ENCODE data around the gene MYO1B. TPM values are rescaled to one million over a fixed set of nuclear protein-coding genes. Genes with fewer than 3 reads are reported as not detected.

Gene MYO1B
- total RNA-seq: 1 to 10 TPM; 6.3 to 9.3 TPM

DNA sequence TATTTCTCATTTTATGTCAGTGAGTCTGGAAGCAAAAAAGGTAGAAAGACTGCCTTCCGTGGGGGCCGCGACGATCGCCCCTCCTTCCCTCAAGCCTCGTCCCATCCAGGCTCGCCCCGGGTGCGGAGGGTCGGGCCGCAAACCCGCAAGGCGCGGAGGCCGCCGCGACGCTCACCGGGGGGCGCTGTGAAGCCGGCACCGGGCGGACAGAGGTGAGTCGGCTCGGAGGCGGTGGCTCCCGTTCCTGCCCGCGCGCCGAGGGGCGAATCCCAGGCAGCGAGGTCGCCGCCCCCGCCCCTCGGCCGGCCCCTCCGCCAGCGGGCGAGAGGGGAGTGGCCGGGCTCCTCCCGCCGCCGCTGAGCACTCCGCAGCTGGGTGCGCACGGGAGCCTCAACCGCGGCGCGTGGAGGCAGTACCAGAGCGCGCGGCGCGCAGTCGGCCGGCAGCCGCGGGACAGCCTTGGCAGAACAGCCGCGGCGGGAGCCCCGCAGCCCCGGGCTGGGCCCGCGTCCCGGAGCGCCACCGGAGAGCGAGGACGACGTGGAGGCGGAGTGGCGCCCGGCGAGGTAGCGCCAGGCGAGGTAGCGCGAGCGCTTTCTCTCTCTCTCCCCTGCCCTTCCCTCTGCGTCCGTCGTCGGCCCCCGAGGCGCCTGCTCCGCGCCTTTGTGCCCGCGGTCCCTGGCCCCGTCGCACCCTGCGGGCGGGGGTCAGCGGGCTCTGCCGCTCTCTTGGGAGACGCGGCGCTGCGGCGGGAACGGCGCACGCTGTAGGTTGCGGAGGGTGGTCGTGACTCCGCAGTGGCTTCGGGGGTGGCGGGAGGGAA lies at the start of gene MYO1B:
Gene MYO1B (plus strand): TSS at position 359 of the 823 bp plus-strand sequence. CDS start 31,492 bp downstream, outside the sequence.
- DNase-seq (ENCODE audit: low spot score) (peak; percentile 74), ATAC-seq (peak; percentile 86 to 90)
- peak within 1 kb of the TSS; percentile 63 for H3K4me3 Mint-ChIP-seq
- peaks cover 4% of the 10 kb centered on the region for H3K9me3 Mint-ChIP-seq
- peaks cover 10 to 17% of the 10 kb centered on the region in 2 donors for H3K4me1 Mint-ChIP-seq (ENCODE audit: low read depth in 2 of 2)
- H3K27ac Mint-ChIP-seq: no peak within 1 kb of the TSS
- H3K27me3 Mint-ChIP-seq: peaks cover 27 to 29% of the 10 kb centered on the region in 2 donors
- H3K36me3 Mint-ChIP-seq: no peaks in the 10 kb centered on the region

DNA sequence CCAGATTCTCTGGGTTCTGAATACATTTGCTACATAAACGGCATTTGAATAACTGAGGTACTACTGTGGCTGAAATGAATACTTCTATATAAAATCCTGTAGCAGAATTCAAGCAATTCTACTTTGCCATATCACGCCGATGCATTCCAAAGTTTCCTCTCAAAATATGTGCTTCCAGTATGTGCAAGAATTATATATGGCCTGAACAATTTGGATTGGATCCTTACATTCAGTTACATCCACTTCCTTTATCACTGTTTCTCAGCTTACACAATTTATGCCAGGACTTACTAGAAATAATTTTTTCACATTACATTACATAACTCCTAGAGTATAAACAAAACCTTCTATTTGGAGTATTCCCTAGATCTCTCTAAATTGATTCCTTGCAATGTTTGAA lies 48.1 kb upstream of the MYO1B start:
- Mint-ChIP-seq H3K36me3 (peaks cover 19% of the 10 kb centered on the region), H3K9me3 (peaks cover 4% of the 10 kb centered on the region), H3K4me1 (ENCODE audit: low read depth in 2 of 2) (peaks cover 51 to 68% of the 10 kb centered on the region in 2 donors), H3K27me3 (no peaks in the 10 kb centered on the region), H3K4me3 (peak overlapping the region; percentile 5), H3K27ac (peak overlapping the region; percentile 18 to 97)
- DNase-seq (ENCODE audit: low spot score) (no peak), ATAC-seq (no peak)

DNA sequence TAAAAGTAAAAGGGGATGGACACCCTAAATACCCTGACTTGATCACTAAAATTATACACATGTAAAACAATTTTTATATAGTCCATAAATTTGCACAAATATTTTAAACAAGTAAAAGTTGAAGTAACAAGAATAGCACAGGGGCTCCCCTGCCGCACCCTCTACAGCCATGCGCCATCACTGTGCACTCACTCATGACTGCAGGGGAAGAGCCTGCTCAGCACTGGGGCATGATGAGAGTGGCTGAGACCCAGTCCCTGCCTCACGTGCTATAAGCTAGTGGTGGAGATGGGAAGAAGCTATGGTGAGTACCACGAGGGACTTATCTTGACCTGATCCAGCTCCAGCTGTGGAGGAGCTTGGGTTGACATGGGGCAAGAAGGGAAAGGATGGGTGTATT lies 46.9 kb upstream of the MYO1B start:
- ATAC-seq: no peak
- Mint-ChIP-seq H3K4me1 (ENCODE audit: low read depth in 2 of 2) (peaks cover 60 to 76% of the 10 kb centered on the region in 2 donors), H3K4me3 (no peak overlapping the region), H3K27ac (peak overlapping the region; percentile 18 to 97), H3K36me3 (peaks cover 19% of the 10 kb centered on the region), H3K9me3 (peaks cover 4% of the 10 kb centered on the region), H3K27me3 (no peaks in the 10 kb centered on the region)
- DNase-seq (ENCODE audit: low spot score): no peak

DNA sequence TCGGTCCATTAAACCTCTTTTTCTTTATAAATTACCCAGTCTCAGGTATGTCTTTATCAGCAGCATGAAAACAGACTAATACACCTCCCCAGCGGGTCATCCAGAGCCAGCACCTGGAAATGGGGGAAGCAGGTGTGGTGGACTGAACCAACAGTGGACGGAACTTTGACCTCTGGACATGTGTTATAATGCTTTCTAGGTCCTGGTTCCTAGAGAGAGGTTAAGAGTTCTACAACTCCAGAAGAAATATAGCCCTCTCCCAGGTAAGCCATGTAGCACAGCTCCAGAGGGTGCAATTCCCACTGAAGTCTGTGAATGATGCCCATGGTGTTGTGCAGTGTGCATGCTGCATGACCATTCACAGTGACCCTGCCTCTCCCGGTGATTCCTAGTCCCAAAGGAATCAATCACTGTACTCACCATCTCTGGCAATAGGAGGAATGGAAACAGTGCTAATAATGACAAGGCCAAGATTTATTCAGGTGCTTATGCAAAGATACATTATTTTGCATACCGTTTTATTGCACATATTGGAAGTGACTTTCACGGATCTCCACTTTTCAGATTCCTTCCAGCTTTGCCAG lies 45.2 kb upstream of the MYO1B start:
- H3K9me3 Mint-ChIP-seq: peaks cover 4% of the 10 kb centered on the region

DNA sequence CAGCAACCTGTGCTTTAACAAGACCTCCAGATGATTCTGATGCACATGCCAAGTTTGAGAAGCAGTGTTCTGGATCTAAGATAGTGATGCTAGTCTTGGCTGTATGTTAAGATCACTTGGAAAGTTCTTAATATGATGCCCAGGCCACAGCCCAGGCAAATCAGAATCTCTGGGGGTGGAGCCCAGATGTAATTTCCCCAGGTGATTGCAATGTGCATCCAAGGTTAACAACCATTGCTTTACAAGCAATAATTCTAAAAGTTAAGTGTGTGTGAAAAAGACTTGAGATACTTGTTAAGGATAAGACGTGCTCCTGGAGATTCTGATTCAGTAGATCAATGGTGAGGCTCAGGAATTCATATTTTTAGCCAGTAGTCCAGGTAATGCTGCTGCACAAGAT lies 44.3 kb upstream of the MYO1B start:
- H3K4me1 Mint-ChIP-seq (ENCODE audit: low read depth in 2 of 2): peaks cover 59 to 68% of the 10 kb centered on the region in 2 donors
- ATAC-seq (no peak), DNase-seq (ENCODE audit: low spot score) (no peak)
- no peaks in the 10 kb centered on the region for H3K27me3 Mint-ChIP-seq
- peak overlapping the region; percentile 64 for H3K4me3 Mint-ChIP-seq
- H3K36me3 Mint-ChIP-seq: peaks cover 29% of the 10 kb centered on the region
- H3K27ac Mint-ChIP-seq: peak overlapping the region; percentile 94 to 97
- peaks cover 4% of the 10 kb centered on the region for H3K9me3 Mint-ChIP-seq

More for the DNA sequence above, 45.2 kb upstream of the MYO1B start:
- Mint-ChIP-seq H3K27me3 (no peaks in the 10 kb centered on the region), H3K27ac (peak overlapping the region; percentile 94 to 97), H3K4me1 (ENCODE audit: low read depth in 2 of 2) (peaks cover 54 to 69% of the 10 kb centered on the region in 2 donors), H3K36me3 (peaks cover 26% of the 10 kb centered on the region), H3K4me3 (no peak overlapping the region)
- ATAC-seq (no peak), DNase-seq (ENCODE audit: low spot score) (no peak)

DNA sequence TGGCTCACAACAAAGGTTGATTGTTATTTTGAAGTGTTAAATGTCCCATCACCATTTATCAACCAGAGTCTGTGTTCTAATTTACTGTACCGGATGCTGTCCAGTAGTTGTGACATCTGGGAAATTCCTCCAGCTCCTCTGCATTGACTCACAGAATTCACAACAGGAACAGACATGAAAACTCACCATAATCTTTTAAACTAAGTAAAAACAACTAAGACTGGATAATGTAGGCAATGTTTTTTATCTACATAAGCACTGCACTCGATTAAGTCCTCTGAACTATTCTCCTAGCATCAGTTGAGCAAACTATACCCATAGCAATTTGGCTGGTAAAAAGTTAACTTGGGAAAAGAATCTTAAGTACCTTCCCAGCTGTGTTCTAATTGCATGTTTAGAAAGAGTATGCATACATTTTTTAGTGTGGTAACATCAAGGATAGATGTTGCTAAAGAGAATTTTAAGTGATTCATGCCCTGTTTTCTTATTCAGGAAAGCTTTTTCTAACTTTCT lies 42.9 kb upstream of the MYO1B start:
- peak; percentile 32 to 67 for ATAC-seq
- H3K4me3 Mint-ChIP-seq: peak overlapping the region; percentile 76
- DNase-seq (ENCODE audit: low spot score): peak; percentile 81
- H3K9me3 Mint-ChIP-seq: peaks cover 4% of the 10 kb centered on the region
- peaks cover 65 to 72% of the 10 kb centered on the region in 2 donors for H3K4me1 Mint-ChIP-seq (ENCODE audit: low read depth in 2 of 2)
- no peaks in the 10 kb centered on the region for H3K27me3 Mint-ChIP-seq
- peak overlapping the region; percentile 94 to 97 for H3K27ac Mint-ChIP-seq
- peaks cover 39% of the 10 kb centered on the region for H3K36me3 Mint-ChIP-seq

DNA sequence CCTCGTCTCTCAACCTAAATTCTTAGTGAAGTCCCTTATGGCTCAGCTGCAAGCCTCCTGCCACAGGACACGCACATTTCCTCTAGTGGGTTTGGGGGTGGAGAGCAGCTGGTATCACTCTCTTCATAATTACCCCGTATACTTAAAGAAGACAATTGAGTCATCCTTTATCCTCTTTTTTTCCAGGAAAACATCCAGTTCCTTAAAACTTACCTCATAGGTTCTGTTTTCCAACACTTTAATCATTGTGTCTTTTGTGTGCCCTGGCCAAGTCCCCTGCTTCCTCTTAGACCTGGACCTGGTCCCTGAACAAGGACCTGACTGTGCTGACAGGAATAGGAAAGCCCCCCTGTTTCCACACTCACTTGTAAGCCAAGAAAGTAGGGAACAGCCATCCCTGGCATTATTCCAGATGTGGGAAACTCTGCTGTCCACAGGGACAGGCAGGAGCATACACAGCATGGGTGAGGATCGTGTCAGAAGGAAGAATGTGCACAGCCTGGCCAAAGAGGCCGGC lies 42.3 kb upstream of the MYO1B start:
- H3K36me3 Mint-ChIP-seq: peaks cover 33% of the 10 kb centered on the region
- no peaks in the 10 kb centered on the region for H3K9me3 Mint-ChIP-seq
- peak overlapping the region; percentile 76 for H3K4me3 Mint-ChIP-seq
- ATAC-seq (peak; percentile 50 to 57), DNase-seq (ENCODE audit: low spot score) (peak; percentile 77)
- H3K27me3 Mint-ChIP-seq: no peaks in the 10 kb centered on the region
- peaks cover 61 to 68% of the 10 kb centered on the region in 2 donors for H3K4me1 Mint-ChIP-seq (ENCODE audit: low read depth in 2 of 2)
- H3K27ac Mint-ChIP-seq: peak overlapping the region; percentile 94 to 97

DNA sequence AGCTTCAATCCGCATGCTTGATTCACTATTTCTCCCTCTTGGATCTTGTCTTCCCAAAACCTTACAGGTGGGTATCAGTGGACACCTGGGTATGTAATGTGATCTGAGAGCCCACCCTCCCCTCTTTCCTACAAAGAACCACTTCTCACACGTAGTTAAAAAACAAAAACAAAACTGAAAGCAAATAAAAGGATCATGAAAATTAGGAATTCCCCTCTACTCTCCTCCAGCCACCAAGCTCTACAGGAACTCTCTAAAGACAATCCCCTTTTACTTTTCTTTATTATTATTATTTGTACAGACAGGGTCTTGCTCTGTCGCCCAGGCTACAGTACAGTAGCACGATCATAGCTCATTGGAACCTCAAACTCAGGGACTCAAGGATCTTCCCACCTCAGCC lies 40.8 kb upstream of the MYO1B start:
- Mint-ChIP-seq H3K36me3 (peaks cover 33% of the 10 kb centered on the region), H3K4me1 (ENCODE audit: low read depth in 2 of 2) (peaks cover 59 to 61% of the 10 kb centered on the region in 2 donors), H3K9me3 (no peaks in the 10 kb centered on the region), H3K27me3 (no peaks in the 10 kb centered on the region), H3K4me3 (peak overlapping the region; percentile 93), H3K27ac (peak overlapping the region; percentile 96 to 97)
- no peak for DNase-seq (ENCODE audit: low spot score)
- ATAC-seq: peak; percentile 18 to 61

DNA sequence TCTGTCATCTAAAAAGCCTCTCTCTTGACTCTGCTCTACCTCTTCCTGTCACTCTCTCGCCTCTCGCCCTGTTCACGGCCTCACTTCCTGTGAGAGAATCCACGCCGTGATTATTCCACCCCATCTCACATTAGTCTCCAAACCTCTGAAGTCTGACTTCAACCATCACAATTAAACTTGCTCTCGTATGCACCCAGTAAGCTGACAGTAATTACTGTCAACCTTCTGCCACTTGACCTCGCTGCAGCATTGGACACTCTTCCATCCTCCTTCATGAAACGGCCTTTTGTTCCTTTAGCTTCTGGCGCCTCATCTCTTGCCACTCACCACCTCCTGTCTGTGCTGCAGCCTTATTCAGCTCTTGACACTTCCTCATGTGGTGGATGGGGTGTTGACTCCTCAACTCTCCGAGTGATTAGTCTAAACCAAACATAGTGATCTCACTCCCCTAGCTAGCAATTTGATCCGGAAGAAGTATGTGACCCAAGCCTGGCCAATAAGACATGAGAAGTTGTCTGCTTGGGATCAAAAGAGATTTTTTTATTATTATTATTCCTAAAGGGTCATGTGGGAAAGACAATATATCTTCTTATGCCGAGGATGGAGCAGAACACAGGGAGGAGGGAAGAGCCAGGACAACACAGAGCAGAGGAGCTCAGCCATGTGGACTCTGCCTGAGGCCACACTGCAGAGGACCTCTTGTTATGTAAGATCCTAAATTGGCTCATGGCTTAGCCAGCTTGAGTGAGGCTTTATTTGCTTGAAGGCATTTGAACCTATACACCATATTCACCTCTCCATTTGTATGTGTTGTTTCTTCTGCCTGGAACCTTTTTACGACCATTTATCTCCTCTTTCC lies 38.4 kb upstream of the MYO1B start:
- peak overlapping the region; percentile 93 for H3K4me3 Mint-ChIP-seq
- ATAC-seq (peak; percentile 90 to 94), DNase-seq (ENCODE audit: low spot score) (peak; percentile 88)
- no peaks in the 10 kb centered on the region for H3K9me3 Mint-ChIP-seq
- H3K4me1 Mint-ChIP-seq (ENCODE audit: low read depth in 2 of 2): peaks cover 42 to 50% of the 10 kb centered on the region in 2 donors
- H3K27me3 Mint-ChIP-seq: no peaks in the 10 kb centered on the region
- peak overlapping the region; percentile 96 to 97 for H3K27ac Mint-ChIP-seq
- H3K36me3 Mint-ChIP-seq: peaks cover 32% of the 10 kb centered on the region

DNA sequence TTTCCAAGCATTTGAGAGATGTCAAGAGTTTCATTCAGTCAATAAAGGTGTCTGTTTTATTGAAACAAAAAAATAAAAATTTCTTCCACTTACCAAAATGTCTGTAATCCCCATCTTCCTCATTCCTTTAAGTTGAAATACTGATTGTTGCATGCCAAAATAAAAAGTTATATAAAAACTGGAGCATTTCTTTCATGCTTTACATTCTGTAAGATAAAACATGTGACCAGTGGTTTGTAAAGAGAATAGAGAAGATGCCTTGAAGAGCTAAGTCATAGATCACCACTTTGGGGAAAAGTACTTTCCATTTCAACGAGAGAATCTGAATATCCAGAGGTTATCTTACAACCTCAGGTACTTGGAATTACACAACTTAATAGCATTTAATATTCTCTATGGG lies 35.9 kb upstream of the MYO1B start:
- ATAC-seq (no peak), DNase-seq (ENCODE audit: low spot score) (no peak)
- H3K27ac Mint-ChIP-seq: peak overlapping the region; percentile 18 to 27
- peaks cover 49% of the 10 kb centered on the region for H3K36me3 Mint-ChIP-seq
- peaks cover 0 to 8% of the 10 kb centered on the region in 2 donors for H3K27me3 Mint-ChIP-seq
- no peak overlapping the region for H3K4me3 Mint-ChIP-seq
- H3K4me1 Mint-ChIP-seq (ENCODE audit: low read depth in 2 of 2): peaks cover 27 to 31% of the 10 kb centered on the region in 2 donors
- H3K9me3 Mint-ChIP-seq: peaks cover 4% of the 10 kb centered on the region

DNA sequence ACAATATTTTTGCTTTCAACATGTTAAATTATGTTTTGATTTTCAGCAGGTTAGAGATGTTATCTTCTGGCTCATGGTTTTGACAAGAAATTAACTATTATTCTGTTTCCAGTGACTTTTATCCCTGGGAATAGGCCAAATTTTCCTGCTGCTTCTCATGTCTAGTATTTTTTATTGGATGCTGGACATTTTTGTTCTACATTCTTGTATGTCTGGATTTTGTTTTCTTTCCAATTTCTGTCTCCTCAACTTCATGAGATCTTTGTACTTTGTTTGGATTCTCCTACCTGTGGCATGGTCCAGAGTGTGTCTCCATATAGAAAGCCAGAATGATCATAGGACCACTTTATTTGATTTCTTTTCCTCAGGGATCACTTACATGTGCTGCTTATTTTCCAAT lies 33.1 kb upstream of the MYO1B start:
- Mint-ChIP-seq H3K27me3 (peaks cover 3 to 14% of the 10 kb centered on the region in 2 donors), H3K27ac (no peak overlapping the region), H3K4me1 (ENCODE audit: low read depth in 2 of 2) (peaks cover 5 to 11% of the 10 kb centered on the region in 2 donors), H3K36me3 (peaks cover 31% of the 10 kb centered on the region), H3K4me3 (no peak overlapping the region), H3K9me3 (peaks cover 4% of the 10 kb centered on the region)
- no peak for ATAC-seq
- DNase-seq (ENCODE audit: low spot score): no peak

DNA sequence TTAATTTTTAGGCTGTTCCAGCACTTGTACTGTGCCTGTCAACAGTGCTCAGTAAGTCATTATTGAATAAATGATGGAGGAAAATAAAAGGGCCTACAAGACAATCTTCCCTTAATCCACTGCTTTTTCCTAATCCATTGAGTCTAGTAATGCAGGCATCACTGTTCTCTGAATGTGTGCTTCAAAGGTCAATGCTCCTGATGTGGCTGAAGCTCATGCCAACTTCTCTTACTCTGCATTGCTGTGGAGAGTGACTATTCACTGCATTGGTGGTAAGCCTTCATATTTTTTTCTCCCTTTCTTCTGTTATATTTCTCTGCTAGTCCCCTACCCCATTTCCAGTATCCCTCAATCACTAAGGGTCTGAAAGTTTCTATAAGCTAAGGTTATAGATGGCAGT lies 31.9 kb upstream of the MYO1B start:
- Mint-ChIP-seq H3K36me3 (peaks cover 31% of the 10 kb centered on the region), H3K27ac (peak overlapping the region in 1 of 2 donors; percentile 11), H3K4me3 (no peak overlapping the region), H3K9me3 (peaks cover 4% of the 10 kb centered on the region), H3K4me1 (ENCODE audit: low read depth in 2 of 2) (peaks cover 10 to 12% of the 10 kb centered on the region in 2 donors), H3K27me3 (peaks cover 3 to 14% of the 10 kb centered on the region in 2 donors)
- DNase-seq (ENCODE audit: low spot score): no peak
- ATAC-seq: no peak

DNA sequence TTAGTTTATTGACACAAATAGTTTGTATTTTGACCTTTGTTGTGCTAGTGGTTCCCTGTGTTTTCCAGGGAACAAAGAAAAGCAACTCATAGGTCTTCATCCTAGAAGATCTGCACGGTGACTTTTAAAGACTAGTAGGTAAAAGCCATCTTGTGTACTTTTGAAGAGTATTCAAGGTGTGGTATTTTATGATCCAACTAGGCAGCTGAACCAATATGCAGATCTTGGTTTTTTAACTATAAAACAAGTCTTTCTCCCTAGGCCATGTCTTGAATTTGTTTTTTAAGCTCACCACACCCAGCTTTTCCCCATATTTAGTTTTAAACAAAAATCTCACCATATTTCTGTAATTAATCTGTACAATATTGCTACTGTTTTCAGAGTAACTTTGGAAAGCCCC lies 30.0 kb upstream of the MYO1B start:
- ATAC-seq (no peak), DNase-seq (ENCODE audit: low spot score) (no peak)
- peaks cover 3 to 14% of the 10 kb centered on the region in 2 donors for H3K27me3 Mint-ChIP-seq
- H3K36me3 Mint-ChIP-seq: peaks cover 37% of the 10 kb centered on the region
- H3K9me3 Mint-ChIP-seq: peaks cover 6% of the 10 kb centered on the region
- H3K27ac Mint-ChIP-seq: peak overlapping the region in 1 of 2 donors; percentile 23
- H3K4me1 Mint-ChIP-seq (ENCODE audit: low read depth in 2 of 2): peaks cover 21 to 25% of the 10 kb centered on the region in 2 donors
- no peak overlapping the region for H3K4me3 Mint-ChIP-seq

Measured in natural killer cell treated with Interleukin-12 subunit alpha and Interleukin-12 subunit beta and Interleukin-15 and Interleukin-18, amount 100 ng/mL, for 72 hours (primary cell).